ENCODE data around the gene C5orf22.
"Not testable (repeated sequence)": the region's sequence is repeated elsewhere in the genome, so short reads cannot be mapped to it uniquely, and the experiment has no call there.

The C5orf22 gene

GRCh38 chr5:31561946-31562345 is 29.8 kb downstream of the C5orf22 start:
- H3K4me3 ChIP-seq (ENCODE audit: low read depth, low read length) = no peak overlapping the region
- DNase-seq (ENCODE audit: low read depth) = no peak
- TF ChIP-seq CTCF (IDR thresholded peaks at IDR 0.05; ENCODE audit: low read depth, low read length, missing control alignments) = no peak
- in situ Hi-C loops (cut with HindIII; ENCODE audit: low sequenced_read_pairs) = no loop called here

GRCh38 chr5:31563216-31563615 is 31.1 kb downstream of the C5orf22 start:
- TF ChIP-seq CTCF (IDR thresholded peaks at IDR 0.05; ENCODE audit: low read depth, low read length, missing control alignments) = no peak
- no peak for DNase-seq (ENCODE audit: low read depth)
- no peak overlapping the region for H3K4me3 ChIP-seq (ENCODE audit: low read depth, low read length)
- in situ Hi-C loops (cut with HindIII; ENCODE audit: low sequenced_read_pairs) = no loop called here

GRCh38 chr5:31566362-31566761 is 34.3 kb downstream of the C5orf22 start:
- H3K4me3 ChIP-seq (ENCODE audit: low read depth, low read length); in situ Hi-C loops (cut with HindIII; ENCODE audit: low sequenced_read_pairs); DNase-seq (ENCODE audit: low read depth): not testable (repeated sequence)

- DNase-seq (ENCODE audit: low read depth) = no peak
- no peak for TF ChIP-seq CTCF (IDR thresholded peaks at IDR 0.05; ENCODE audit: low read depth, low read length, missing control alignments)
- H3K4me3 ChIP-seq (ENCODE audit: low read depth, low read length) = no peak overlapping the region
- in situ Hi-C loops (cut with HindIII; ENCODE audit: low sequenced_read_pairs) = no loop called here
Observed at GRCh38 chr5:31568302-31568835, 36.3 kb downstream of the C5orf22 start.

- in situ Hi-C loops (cut with HindIII; ENCODE audit: low sequenced_read_pairs) = no loop called here
- no peak overlapping the region for H3K4me3 ChIP-seq (ENCODE audit: low read depth, low read length)
- TF ChIP-seq CTCF (IDR thresholded peaks at IDR 0.05; ENCODE audit: low read depth, low read length, missing control alignments) = no peak
- DNase-seq (ENCODE audit: low read depth) = no peak
Observed at GRCh38 chr5:31569068-31569467, 37.0 kb downstream of the C5orf22 start.

GRCh38 chr5:31573494-31574142 is 41.5 kb downstream of the C5orf22 start:
- in situ Hi-C loops (cut with HindIII; ENCODE audit: low sequenced_read_pairs) = no loop called here
- DNase-seq (ENCODE audit: low read depth) = no peak
- TF ChIP-seq CTCF (IDR thresholded peaks at IDR 0.05; ENCODE audit: low read depth, low read length, missing control alignments) = no peak
- no peak overlapping the region for H3K4me3 ChIP-seq (ENCODE audit: low read depth, low read length)

GRCh38 chr5:31574772-31575171 is 42.7 kb downstream of the C5orf22 start:
- no peak for DNase-seq (ENCODE audit: low read depth)
- in situ Hi-C loops (cut with HindIII; ENCODE audit: low sequenced_read_pairs) = loop anchor here (25.0 kb wide), 1 partner anchor 238 kb away; no protein-coding TSS in a partner anchor
- no peak overlapping the region for H3K4me3 ChIP-seq (ENCODE audit: low read depth, low read length)
- no peak for TF ChIP-seq CTCF (IDR thresholded peaks at IDR 0.05; ENCODE audit: low read depth, low read length, missing control alignments)
